SU-DHL-6 (cell line): ENCODE data around the gene CD83.

Source experiments
- H2AFZ ChIP-seq: fragments of 200-600 bp; sonication (generic); 2 replicates; pipeline ENCODE4 v1.6.1; 2014; ENCODE audit warnings: low read depth, mild to moderate bottlenecking, moderate library complexity, mixed read lengths, antibody characterized with exemption, low read length; ENCODE audit not compliant: severe bottlenecking
- H3F3A ChIP-seq: fragments of 200-600 bp; shearing (Covaris generic); 2 replicates; pipeline ENCODE4 v1.6.0; 2016; ENCODE audit warnings: antibody characterized with exemption, mild to moderate bottlenecking; ENCODE audit not compliant: insufficient read depth
- H3K27ac ChIP-seq: fragments of 200-600 bp; sonication (generic); 2 replicates; pipeline ENCODE4 v1.5.1; 2016; ENCODE audit warnings: low read depth, mild to moderate bottlenecking, low read length, moderate library complexity, mixed read lengths
- H3K27me3 ChIP-seq: fragments of 200-600 bp; sonication (generic), shearing (Covaris generic); 2 replicates; pipeline ENCODE4 v1.6.0; 2014; ENCODE audit warnings: mild to moderate bottlenecking, low read length
- H3K36me3 ChIP-seq: fragments of 200-600 bp; sonication (generic); 2 replicates; pipeline ENCODE4 v1.6.1; 2014; ENCODE audit warnings: mild to moderate bottlenecking, low read length, mixed read lengths
- H3K4me2 ChIP-seq: fragments of 300-600, 200-600 bp; shearing (Covaris generic), sonication (generic); 2 replicates; pipeline ENCODE4 v1.6.0; 2014; ENCODE audit warnings: low read length, low read depth, mild to moderate bottlenecking; ENCODE audit not compliant: poor library complexity, severe bottlenecking
- H3K4me3 ChIP-seq: fragments of 200-600 bp; sonication (generic); 2 replicates; pipeline ENCODE4 v1.5.1; 2014; ENCODE audit warnings: antibody characterized with exemption, low read length, mild to moderate bottlenecking, mixed read lengths; ENCODE audit not compliant: insufficient read depth, poor library complexity, severe bottlenecking
- H3K79me2 ChIP-seq: fragments of 200-600 bp; sonication (generic); 2 replicates; pipeline ENCODE4 v1.6.1; 2014; ENCODE audit warnings: mild to moderate bottlenecking, low read length, moderate library complexity; ENCODE audit not compliant: insufficient read depth
- H3K9ac ChIP-seq: fragments of 200-600 bp; sonication (generic); 2 replicates; pipeline ENCODE4 v1.7.0; 2014; ENCODE audit warnings: mild to moderate bottlenecking, low read length
- H3K9me2 ChIP-seq: fragments of 200-600 bp; sonication (generic); replicated peaks from 2 replicates; pipeline ENCODE4 v1.6.1; 2014; ENCODE audit warnings: low read length; ENCODE audit not compliant: insufficient read depth
- H3K9me3 ChIP-seq: fragments of 200-600 bp; sonication (generic); 2 replicates; pipeline ENCODE4 v1.6.1; 2014; ENCODE audit warnings: low read length, mixed read lengths; ENCODE audit not compliant: insufficient read depth
- H4K20me1 ChIP-seq: fragments of 200-600 bp; sonication (generic); 2 replicates; pipeline ENCODE4 v1.6.1; 2014; ENCODE audit warnings: low read depth, mild to moderate bottlenecking, antibody characterized with exemption, low read length, moderate library complexity, mixed read lengths
- EZH2phosphoT487 ChIP-seq: fragments of 200-600 bp; sonication (generic), shearing (Covaris generic); conservative IDR thresholded peaks from 2 replicates; pipeline ENCODE4 v1.6.1; 2018; ENCODE audit warnings: mild to moderate bottlenecking, antibody characterized with exemption, low read length, moderate library complexity, mixed read lengths
- TF ChIP-seq, protein P1 (sequence below): fragments of 200-600 bp; sonication (generic); IDR thresholded peaks from one replicate; pipeline ENCODE4 v1.5.1; 2017; ENCODE audit warnings: antibody characterized with exemption, mild to moderate bottlenecking, low read length, moderate library complexity; ENCODE audit not compliant: insufficient read depth, poor library complexity, severe bottlenecking

Gene CD83

DNA sequence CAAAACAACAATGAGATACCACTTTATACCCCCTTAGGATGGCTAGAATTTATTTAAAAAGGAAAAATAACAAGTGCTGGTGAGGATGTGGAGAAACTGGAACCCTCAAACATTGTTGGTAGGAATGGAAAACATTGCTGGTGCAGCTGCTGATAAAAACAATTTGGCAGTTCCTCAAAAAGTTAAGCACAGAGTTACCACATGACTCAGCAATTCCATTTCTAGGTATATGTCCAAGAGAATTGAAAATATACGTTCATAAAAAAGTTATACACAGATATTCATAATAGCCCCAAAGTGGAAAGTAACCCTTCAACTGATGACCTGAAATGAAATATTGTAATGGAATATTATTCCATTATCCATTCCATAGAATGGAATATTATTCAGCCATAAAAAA lies 55.0 kb downstream of the CD83 start:
- peaks cover 42% of the 10 kb centered on the region for H3K9me3 ChIP-seq
- no peaks in the 10 kb centered on the region for H3F3A ChIP-seq
- no peak overlapping the region for H2AFZ ChIP-seq
- H3K27ac ChIP-seq = no peak overlapping the region
- H4K20me1 ChIP-seq = no peaks in the 10 kb centered on the region
- H3K27me3 ChIP-seq = no peaks in the 10 kb centered on the region
- TF ChIP-seq, protein P1, sequence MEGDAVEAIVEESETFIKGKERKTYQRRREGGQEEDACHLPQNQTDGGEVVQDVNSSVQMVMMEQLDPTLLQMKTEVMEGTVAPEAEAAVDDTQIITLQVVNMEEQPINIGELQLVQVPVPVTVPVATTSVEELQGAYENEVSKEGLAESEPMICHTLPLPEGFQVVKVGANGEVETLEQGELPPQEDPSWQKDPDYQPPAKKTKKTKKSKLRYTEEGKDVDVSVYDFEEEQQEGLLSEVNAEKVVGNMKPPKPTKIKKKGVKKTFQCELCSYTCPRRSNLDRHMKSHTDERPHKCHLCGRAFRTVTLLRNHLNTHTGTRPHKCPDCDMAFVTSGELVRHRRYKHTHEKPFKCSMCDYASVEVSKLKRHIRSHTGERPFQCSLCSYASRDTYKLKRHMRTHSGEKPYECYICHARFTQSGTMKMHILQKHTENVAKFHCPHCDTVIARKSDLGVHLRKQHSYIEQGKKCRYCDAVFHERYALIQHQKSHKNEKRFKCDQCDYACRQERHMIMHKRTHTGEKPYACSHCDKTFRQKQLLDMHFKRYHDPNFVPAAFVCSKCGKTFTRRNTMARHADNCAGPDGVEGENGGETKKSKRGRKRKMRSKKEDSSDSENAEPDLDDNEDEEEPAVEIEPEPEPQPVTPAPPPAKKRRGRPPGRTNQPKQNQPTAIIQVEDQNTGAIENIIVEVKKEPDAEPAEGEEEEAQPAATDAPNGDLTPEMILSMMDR = no peak
- no peak for TF ChIP-seq EZH2phosphoT487
- no peak overlapping the region for H3K9ac ChIP-seq
- peaks cover 13% of the 10 kb centered on the region for H3K36me3 ChIP-seq
- H3K4me2 ChIP-seq = no peak overlapping the region
- H3K9me2 ChIP-seq = no peaks in the 10 kb centered on the region
- no peaks in the 10 kb centered on the region for H3K79me2 ChIP-seq
- H3K4me3 ChIP-seq = no peak overlapping the region

DNA sequence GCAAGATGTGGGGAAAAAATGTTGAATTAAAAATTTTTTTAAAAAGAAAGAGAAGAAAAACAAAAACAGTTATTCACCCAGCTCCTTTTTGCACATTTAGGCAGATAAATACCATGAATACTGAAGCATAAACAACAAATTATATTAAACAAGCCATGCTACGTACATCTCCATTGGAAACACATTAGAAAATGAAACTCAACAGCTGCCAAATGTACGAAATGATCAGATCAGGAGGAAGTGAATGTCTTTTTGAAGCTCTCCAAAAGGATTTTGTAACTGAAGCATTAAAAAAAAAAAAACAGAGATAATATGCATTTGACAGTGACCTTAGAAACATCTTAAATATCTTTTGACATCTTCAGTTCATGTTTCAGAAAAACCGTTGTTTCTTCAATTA lies 56.7 kb downstream of the CD83 start:
- Histone ChIP-seq H3K27me3 (no peaks in the 10 kb centered on the region), H3K79me2 (no peaks in the 10 kb centered on the region), H3F3A (no peaks in the 10 kb centered on the region), H3K9ac (no peak overlapping the region), H3K9me2 (no peaks in the 10 kb centered on the region), H4K20me1 (no peaks in the 10 kb centered on the region), H3K36me3 (peaks cover 13% of the 10 kb centered on the region), H3K27ac (no peak overlapping the region), H3K9me3 (peaks cover 28% of the 10 kb centered on the region), H2AFZ (no peak overlapping the region), H3K4me3 (no peak overlapping the region), H3K4me2 (no peak overlapping the region)
- no peak for TF ChIP-seq EZH2phosphoT487
- TF ChIP-seq, protein P1 = no peak

DNA sequence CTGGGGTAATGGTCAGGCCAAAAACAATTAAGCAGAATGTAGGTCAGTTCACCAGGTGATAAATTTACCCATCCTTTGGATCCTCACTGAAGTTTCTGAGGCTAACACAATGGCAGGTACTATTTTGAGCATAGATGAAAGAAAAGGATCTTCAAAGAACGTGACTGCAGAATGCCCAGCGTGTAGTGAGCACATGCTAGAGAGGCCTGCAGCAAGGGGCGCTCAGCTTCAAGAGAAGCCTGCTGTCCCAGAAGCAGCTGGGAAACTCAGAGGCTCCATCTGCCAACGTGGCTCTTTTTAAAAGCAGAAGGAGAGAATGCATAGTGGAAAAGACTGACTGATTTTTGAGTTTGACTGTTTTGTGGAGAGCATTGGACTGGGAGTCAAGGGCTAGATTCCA lies 57.4 kb downstream of the CD83 start:
- no peak overlapping the region for H3K9ac ChIP-seq
- no peaks in the 10 kb centered on the region for H3K79me2 ChIP-seq

More for the DNA sequence above, 57.4 kb downstream of the CD83 start:
- Histone ChIP-seq H3K4me3 (no peak overlapping the region), H4K20me1 (no peaks in the 10 kb centered on the region), H3K9me2 (no peaks in the 10 kb centered on the region), H3F3A (no peaks in the 10 kb centered on the region), H3K27me3 (no peaks in the 10 kb centered on the region), H3K4me2 (no peak overlapping the region), H2AFZ (no peak overlapping the region), H3K27ac (no peak overlapping the region), H3K9me3 (peaks cover 20% of the 10 kb centered on the region), H3K36me3 (peaks cover 10% of the 10 kb centered on the region)
- no peak for TF ChIP-seq EZH2phosphoT487
- TF ChIP-seq, protein P1 = no peak
